MCF 10A (cell line): ENCODE measurements around the gene SYF2. TPM values are rescaled to one million over a fixed set of nuclear protein-coding genes. Genes with fewer than 3 reads are reported as not detected.

Source experiments
- BruUV-seq: library from RNA; stranded (reverse); fragments of 400-500 nt; replicated peaks from 2 replicates; lab custom pipeline; 2021; lab: Mats Ljungman, UMichigan
- CTCF ChIA-PET: fragments of 300-600 bp; sonication (Branson Sonifier 250); formaldehyde crosslinking; extraction: SDS; loops from one replicate; lab custom pipeline; 2021; ENCODE audit warnings: antibody characterized with exemption, inconsistent platforms; lab: Yijun Ruan, JAX
- POLR2A ChIA-PET: fragments of 300-600, 350-650 bp; sonication (Branson Sonifier 250); formaldehyde crosslinking; extraction: SDS; loops from one replicate; lab custom pipeline; 2020; ENCODE audit warnings: antibody characterized with exemption, inconsistent platforms; lab: Yijun Ruan, JAX
- DNase-seq: peaks from one replicate; pipeline ENCODE4 v3.0.0-alpha.2; 2018; ENCODE audit not compliant: unreplicated experiment
- H3K27ac Mint-ChIP-seq: one replicate; pipeline ENCODE4 v1.8.0; 2022; ENCODE audit warnings: mild to moderate bottlenecking, low read depth, mixed read lengths; ENCODE audit not compliant: unreplicated experiment
- H3K27me3 Mint-ChIP-seq: one replicate; pipeline ENCODE4 v1.8.0; 2022; ENCODE audit warnings: mixed read lengths; ENCODE audit not compliant: insufficient read depth, unreplicated experiment
- H3K36me3 Mint-ChIP-seq: one replicate; pipeline ENCODE4 v1.8.0; 2022; ENCODE audit warnings: mild to moderate bottlenecking, moderate library complexity, mixed read lengths; ENCODE audit not compliant: insufficient read depth, unreplicated experiment
- H3K4me1 Mint-ChIP-seq: one replicate; pipeline ENCODE4 v1.8.0; 2022; ENCODE audit warnings: mixed read lengths; ENCODE audit not compliant: insufficient read depth, unreplicated experiment
- H3K4me3 Mint-ChIP-seq: one replicate; pipeline ENCODE4 v1.8.0; 2022; ENCODE audit warnings: mild to moderate bottlenecking, moderate library complexity, mixed read lengths; ENCODE audit not compliant: unreplicated experiment
- H3K9me3 Mint-ChIP-seq: one replicate; pipeline ENCODE4 v1.8.0; 2022; ENCODE audit warnings: mixed read lengths; ENCODE audit not compliant: unreplicated experiment
- CTCF ChIP-seq: fragments of 200-600 bp; IDR thresholded peaks from one replicate; pipeline ENCODE4 v1.8.0; 2022; ENCODE audit warnings: antibody characterized with exemption, mild to moderate bottlenecking; ENCODE audit not compliant: unreplicated experiment
- intact Hi-C: fragments of 100-400 bp; cut with micrococcal nuclease; formaldehyde crosslinking; loops from 2 replicates; pipeline ENCODE4 v1.14.1; 2022
- total RNA-seq: library from RNA; stranded (reverse); gene quantifications from 2 replicates; pipeline ENCODE4 v1.2.3, GENCODE V29; 2022

SYF2 gene
- total RNA-seq, 1 experiment from 2014 or later, result 43.0 TPM

- intact Hi-C loops, result no loop called here
- no TSS peak for BruUV-seq
- H3K4me3 Mint-ChIP-seq, result no peak overlapping the region
- ChIA-PET POLR2A (interaction anchor here (0.6 to 1.5 kb wide), 2 partner anchors 9 to 31 kb away, joined by 3 to 7 read pairs; no protein-coding TSS in a partner anchor), CTCF (interaction anchor here (0.8 kb wide), 1 partner anchor 256 kb away, joined by 3 read pairs; no protein-coding TSS in a partner anchor)
- H3K36me3 Mint-ChIP-seq, result peaks cover 53% of the 10 kb centered on the region
- no peak overlapping the region for H3K27ac Mint-ChIP-seq
- H3K9me3 Mint-ChIP-seq, result no peaks in the 10 kb centered on the region
- TF ChIP-seq CTCF, result no peak
- DNase-seq, result no peak
- no peaks in the 10 kb centered on the region for H3K27me3 Mint-ChIP-seq
- H3K4me1 Mint-ChIP-seq, result no peaks in the 10 kb centered on the region
Measured at GRCh38 chr1:25219661-25220251, 12.5 kb downstream of the SYF2 start.

- no TSS peak for BruUV-seq
- no peak overlapping the region for H3K4me3 Mint-ChIP-seq
- DNase-seq, result no peak
- no peak overlapping the region for H3K27ac Mint-ChIP-seq
- POLR2A ChIA-PET, result interaction anchor here (0.7 kb wide), 1 partner anchor 21 kb away, joined by 3 read pairs; no protein-coding TSS in a partner anchor
- H3K4me1 Mint-ChIP-seq, result no peaks in the 10 kb centered on the region
- peaks cover 33% of the 10 kb centered on the region for H3K36me3 Mint-ChIP-seq
- H3K27me3 Mint-ChIP-seq, result no peaks in the 10 kb centered on the region
- no peak for TF ChIP-seq CTCF
- intact Hi-C loops, result no loop called here
- no peaks in the 10 kb centered on the region for H3K9me3 Mint-ChIP-seq
- CTCF ChIA-PET, result interaction anchor here (0.6 kb wide), 1 partner anchor 556 kb away, joined by 3 read pairs; no protein-coding TSS in a partner anchor
Measured at GRCh38 chr1:25217598-25218232, 14.6 kb downstream of the SYF2 start.

- Mint-ChIP-seq H3K4me3 (no peak overlapping the region), H3K36me3 (peaks cover 26% of the 10 kb centered on the region), H3K4me1 (no peaks in the 10 kb centered on the region), H3K9me3 (no peaks in the 10 kb centered on the region), H3K27me3 (peaks cover 5% of the 10 kb centered on the region), H3K27ac (no peak overlapping the region)
- BruUV-seq, result no TSS peak
- intact Hi-C loops, result no loop called here
- no peak for TF ChIP-seq CTCF
- ChIA-PET CTCF (no interaction called here), POLR2A (interaction anchor here (0.7 kb wide), 1 partner anchor 22 kb away, joined by 3 read pairs; no protein-coding TSS in a partner anchor)
- no peak for DNase-seq
Measured at GRCh38 chr1:25217015-25217414, 15.3 kb downstream of the SYF2 start.

GRCh38 chr1:25216123-25216522 is 16.2 kb downstream of the SYF2 start:
- TF ChIP-seq CTCF, result no peak
- POLR2A ChIA-PET, result interaction anchor here (1.2 kb wide), 1 partner anchor 11 kb away, joined by 3 read pairs; no protein-coding TSS in a partner anchor
- H3K27me3 Mint-ChIP-seq, result peaks cover 11% of the 10 kb centered on the region
- no peaks in the 10 kb centered on the region for H3K4me1 Mint-ChIP-seq
- BruUV-seq, result no TSS peak
- CTCF ChIA-PET, result interaction anchor here (0.7 kb wide), 1 partner anchor 109 kb away, joined by 3 read pairs; no protein-coding TSS in a partner anchor
- H3K36me3 Mint-ChIP-seq, result peaks cover 17% of the 10 kb centered on the region
- H3K4me3 Mint-ChIP-seq, result no peak overlapping the region
- H3K27ac Mint-ChIP-seq, result no peak overlapping the region
- H3K9me3 Mint-ChIP-seq, result no peaks in the 10 kb centered on the region
- no peak for DNase-seq
- intact Hi-C loops, result no loop called here
